ENCODE results near the gene KRTAP21-2.

DNA sequence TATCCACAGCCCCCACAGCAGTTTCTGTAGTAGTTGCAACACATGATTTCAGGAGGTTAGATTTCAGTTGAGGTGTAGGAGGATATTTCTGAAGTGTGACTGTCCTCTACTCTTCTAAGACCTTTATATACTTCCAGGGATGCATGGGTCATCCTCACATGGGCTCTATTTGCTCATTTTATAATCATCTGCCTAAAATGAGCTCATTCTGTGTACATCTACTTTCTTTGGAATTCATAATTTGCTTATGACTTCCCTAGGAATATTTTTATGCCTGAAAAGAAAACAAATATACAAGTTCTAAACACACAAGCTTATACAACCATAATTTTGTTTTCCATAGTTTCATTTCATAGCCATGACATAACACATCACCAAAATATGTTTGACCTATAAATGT lies at the start of gene KRTAP21-2:
- TF ChIP-seq, protein P1, sequence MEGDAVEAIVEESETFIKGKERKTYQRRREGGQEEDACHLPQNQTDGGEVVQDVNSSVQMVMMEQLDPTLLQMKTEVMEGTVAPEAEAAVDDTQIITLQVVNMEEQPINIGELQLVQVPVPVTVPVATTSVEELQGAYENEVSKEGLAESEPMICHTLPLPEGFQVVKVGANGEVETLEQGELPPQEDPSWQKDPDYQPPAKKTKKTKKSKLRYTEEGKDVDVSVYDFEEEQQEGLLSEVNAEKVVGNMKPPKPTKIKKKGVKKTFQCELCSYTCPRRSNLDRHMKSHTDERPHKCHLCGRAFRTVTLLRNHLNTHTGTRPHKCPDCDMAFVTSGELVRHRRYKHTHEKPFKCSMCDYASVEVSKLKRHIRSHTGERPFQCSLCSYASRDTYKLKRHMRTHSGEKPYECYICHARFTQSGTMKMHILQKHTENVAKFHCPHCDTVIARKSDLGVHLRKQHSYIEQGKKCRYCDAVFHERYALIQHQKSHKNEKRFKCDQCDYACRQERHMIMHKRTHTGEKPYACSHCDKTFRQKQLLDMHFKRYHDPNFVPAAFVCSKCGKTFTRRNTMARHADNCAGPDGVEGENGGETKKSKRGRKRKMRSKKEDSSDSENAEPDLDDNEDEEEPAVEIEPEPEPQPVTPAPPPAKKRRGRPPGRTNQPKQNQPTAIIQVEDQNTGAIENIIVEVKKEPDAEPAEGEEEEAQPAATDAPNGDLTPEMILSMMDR (IDR thresholded peaks at IDR 0.05), result no peak
- no peak for TF ChIP-seq ZFX (IDR thresholded peaks at IDR 0.05; ENCODE audit: borderline replicate concordance)

Data from 22Rv1 (cell line).